ENCODE measurements around the gene AREL1. TPM values are rescaled to one million over a fixed set of nuclear protein-coding genes. Genes with fewer than 3 reads are reported as not detected.

Gene AREL1
- total RNA-seq, 2 donors from 2014 or later: 34.7 to 43.0 TPM

- ATAC-seq (replicated peaks in 1 of 2) (no peak), DNase-seq (no peak)
- H3K27ac Mint-ChIP-seq: no peak overlapping the region
- H3K4me3 Mint-ChIP-seq: no peak overlapping the region
- H3K4me1 Mint-ChIP-seq (ENCODE audit: low read depth): no peaks in the 10 kb centered on the region
- no peaks in the 10 kb centered on the region for H3K36me3 Mint-ChIP-seq (ENCODE audit: insufficient read depth in 2 of 2)
- H3K9me3 Mint-ChIP-seq: no peaks in the 10 kb centered on the region
- no peaks in the 10 kb centered on the region for H3K27me3 Mint-ChIP-seq (ENCODE audit: low read depth)
Measured at GRCh38 chr14:74649167-74649566, 63.7 kb downstream of the AREL1 start.

GRCh38 chr14:74648601-74649000 is 64.3 kb downstream of the AREL1 start:
- H3K9me3 Mint-ChIP-seq: no peaks in the 10 kb centered on the region
- no peak for ATAC-seq (replicated peaks in 1 of 2)
- no peak overlapping the region for H3K4me3 Mint-ChIP-seq
- no peaks in the 10 kb centered on the region for H3K4me1 Mint-ChIP-seq (ENCODE audit: low read depth)
- H3K27ac Mint-ChIP-seq: no peak overlapping the region
- no peak for DNase-seq
- no peaks in the 10 kb centered on the region for H3K27me3 Mint-ChIP-seq (ENCODE audit: low read depth)
- no peaks in the 10 kb centered on the region for H3K36me3 Mint-ChIP-seq (ENCODE audit: insufficient read depth in 2 of 2)

GRCh38 chr14:74647678-74648461 is 65.0 kb downstream of the AREL1 start:
- Mint-ChIP-seq H3K9me3 (no peaks in the 10 kb centered on the region), H3K27ac (no peak overlapping the region), H3K36me3 (ENCODE audit: insufficient read depth in 2 of 2) (no peaks in the 10 kb centered on the region), H3K4me3 (no peak overlapping the region), H3K4me1 (ENCODE audit: low read depth) (no peaks in the 10 kb centered on the region), H3K27me3 (ENCODE audit: low read depth) (no peaks in the 10 kb centered on the region)
- ATAC-seq (replicated peaks in 1 of 2) (peak in 1 of 2 donors; percentile 7), DNase-seq (no peak)

- Mint-ChIP-seq H3K27ac (no peak overlapping the region), H3K4me1 (ENCODE audit: low read depth) (no peaks in the 10 kb centered on the region), H3K27me3 (ENCODE audit: low read depth) (no peaks in the 10 kb centered on the region), H3K4me3 (no peak overlapping the region), H3K9me3 (no peaks in the 10 kb centered on the region), H3K36me3 (ENCODE audit: insufficient read depth in 2 of 2) (no peaks in the 10 kb centered on the region)
- DNase-seq (no peak), ATAC-seq (replicated peaks in 1 of 2) (peak in 1 of 2 donors; percentile 13)
Measured at GRCh38 chr14:74647061-74647677, 65.7 kb downstream of the AREL1 start.

- ATAC-seq (replicated peaks in 1 of 2): no peak
- no peaks in the 10 kb centered on the region for H3K4me1 Mint-ChIP-seq (ENCODE audit: low read depth)
- H3K4me3 Mint-ChIP-seq: no peak overlapping the region
- DNase-seq: no peak
- H3K27me3 Mint-ChIP-seq (ENCODE audit: low read depth): no peaks in the 10 kb centered on the region
- H3K9me3 Mint-ChIP-seq: no peaks in the 10 kb centered on the region
- H3K27ac Mint-ChIP-seq: no peak overlapping the region
- no peaks in the 10 kb centered on the region for H3K36me3 Mint-ChIP-seq (ENCODE audit: insufficient read depth in 2 of 2)
Measured at GRCh38 chr14:74645756-74646470, 67.0 kb downstream of the AREL1 start.

GRCh38 chr14:74645244-74645643 is 67.6 kb downstream of the AREL1 start:
- no peak overlapping the region for H3K4me3 Mint-ChIP-seq
- ATAC-seq (replicated peaks in 1 of 2) (no peak), DNase-seq (no peak)
- H3K4me1 Mint-ChIP-seq (ENCODE audit: low read depth): no peaks in the 10 kb centered on the region
- no peak overlapping the region for H3K27ac Mint-ChIP-seq
- no peaks in the 10 kb centered on the region for H3K36me3 Mint-ChIP-seq (ENCODE audit: insufficient read depth in 2 of 2)
- H3K27me3 Mint-ChIP-seq (ENCODE audit: low read depth): no peaks in the 10 kb centered on the region
- no peaks in the 10 kb centered on the region for H3K9me3 Mint-ChIP-seq

- no peak for ATAC-seq (replicated peaks in 1 of 2)
- Mint-ChIP-seq H3K4me1 (ENCODE audit: low read depth) (no peaks in the 10 kb centered on the region), H3K27me3 (ENCODE audit: low read depth) (peaks cover 3% of the 10 kb centered on the region), H3K4me3 (no peak overlapping the region), H3K27ac (no peak overlapping the region), H3K36me3 (ENCODE audit: insufficient read depth in 2 of 2) (no peaks in the 10 kb centered on the region), H3K9me3 (no peaks in the 10 kb centered on the region)
- DNase-seq: no peak
Measured at GRCh38 chr14:74641601-74642391, 71.1 kb downstream of the AREL1 start.

GRCh38 chr14:74638966-74639365 is 73.9 kb downstream of the AREL1 start:
- Mint-ChIP-seq H3K4me1 (ENCODE audit: low read depth) (no peaks in the 10 kb centered on the region), H3K4me3 (no peak overlapping the region)

GRCh38 chr14:74638066-74638465 is 74.8 kb downstream of the AREL1 start:
- H3K36me3 Mint-ChIP-seq (ENCODE audit: insufficient read depth in 2 of 2): no peaks in the 10 kb centered on the region

More at GRCh38 chr14:74638966-74639365, 73.9 kb downstream of the AREL1 start:
- DNase-seq (no peak), ATAC-seq (replicated peaks in 1 of 2) (no peak)
- Mint-ChIP-seq H3K27me3 (ENCODE audit: low read depth) (peaks cover 6% of the 10 kb centered on the region), H3K27ac (no peak overlapping the region), H3K36me3 (ENCODE audit: insufficient read depth in 2 of 2) (no peaks in the 10 kb centered on the region), H3K9me3 (no peaks in the 10 kb centered on the region)

GRCh38 chr14:74637178-74637550 is 75.7 kb downstream of the AREL1 start:
- no peak for ATAC-seq (replicated peaks in 1 of 2)
- Mint-ChIP-seq H3K4me1 (ENCODE audit: low read depth) (no peaks in the 10 kb centered on the region), H3K27ac (no peak overlapping the region), H3K36me3 (ENCODE audit: insufficient read depth in 2 of 2) (no peaks in the 10 kb centered on the region), H3K9me3 (no peaks in the 10 kb centered on the region), H3K27me3 (ENCODE audit: low read depth) (peaks cover 6% of the 10 kb centered on the region), H3K4me3 (no peak overlapping the region)
- no peak for DNase-seq

More at GRCh38 chr14:74638066-74638465, 74.8 kb downstream of the AREL1 start:
- DNase-seq: no peak
- Mint-ChIP-seq H3K27me3 (ENCODE audit: low read depth) (peaks cover 6% of the 10 kb centered on the region), H3K27ac (no peak overlapping the region), H3K4me1 (ENCODE audit: low read depth) (no peaks in the 10 kb centered on the region), H3K4me3 (no peak overlapping the region), H3K9me3 (no peaks in the 10 kb centered on the region)
- no peak for ATAC-seq (replicated peaks in 1 of 2)

- no peak for DNase-seq
- ATAC-seq (replicated peaks in 1 of 2): no peak
- Mint-ChIP-seq H3K27ac (no peak overlapping the region), H3K4me3 (no peak overlapping the region), H3K9me3 (no peaks in the 10 kb centered on the region), H3K27me3 (ENCODE audit: low read depth) (peaks cover 6% of the 10 kb centered on the region), H3K4me1 (ENCODE audit: low read depth) (no peaks in the 10 kb centered on the region), H3K36me3 (ENCODE audit: insufficient read depth in 2 of 2) (no peaks in the 10 kb centered on the region)
Measured at GRCh38 chr14:74636424-74637177, 76.3 kb downstream of the AREL1 start.

- DNase-seq (no peak), ATAC-seq (replicated peaks in 1 of 2) (no peak)
- Mint-ChIP-seq H3K4me1 (ENCODE audit: low read depth) (no peaks in the 10 kb centered on the region), H3K27ac (no peak overlapping the region), H3K4me3 (no peak overlapping the region), H3K27me3 (ENCODE audit: low read depth) (peaks cover 6% of the 10 kb centered on the region), H3K9me3 (no peaks in the 10 kb centered on the region), H3K36me3 (ENCODE audit: insufficient read depth in 2 of 2) (no peaks in the 10 kb centered on the region)
Measured at GRCh38 chr14:74635847-74636246, 77.0 kb downstream of the AREL1 start.
